H1 (cell line): ENCODE data around the gene ATXN7.

Experiments used
- CHD2 ChIP-seq: IDR thresholded peaks from 2 replicates; pipeline ENCODE4 v1.6.1; 2012; ENCODE audit warnings: low read length, improper control_type of control experiment
- MAFK ChIP-seq: IDR thresholded peaks from 2 replicates; pipeline ENCODE4 v1.6.1; 2012; ENCODE audit warnings: low read depth, mild to moderate bottlenecking, improper control_type of control experiment, low read length
- SP1 ChIP-seq: IDR thresholded peaks from 2 replicates; pipeline ENCODE4 v1.6.1; 2011; ENCODE audit warnings: low read depth, low read length
- SP2 ChIP-seq: IDR thresholded peaks from 2 replicates; pipeline ENCODE4 v1.6.1; 2012; ENCODE audit warnings: mild to moderate bottlenecking, low read length, inconsistent platforms
- TCF12 ChIP-seq: IDR thresholded peaks from 2 replicates; pipeline ENCODE4 v1.6.1; 2011; ENCODE audit warnings: low read depth, mild to moderate bottlenecking, low read length
- YY1 ChIP-seq: IDR thresholded peaks from 2 replicates; pipeline ENCODE4 v1.6.1; 2011; ENCODE audit warnings: low read depth, mild to moderate bottlenecking, low read length
- TF ChIP-seq, protein P1 (sequence below), 3 experiments: IDR thresholded peaks; 1 replicate in 2 of 3; 2 replicates in 1 of 3; pipeline versions ENCODE4 v1.5.1 to v1.6.1; 2011; ENCODE audit warnings: low read length in 3 of 3, mild to moderate bottlenecking in 3 of 3, inconsistent platforms in 2 of 3, low read depth in 1 of 3, moderate library complexity in 1 of 3; ENCODE audit not compliant: insufficient read depth in 1 of 3; ENCODE audit errors: control extremely low read depth in 1 of 3
- TF ChIP-seq, protein P2 (sequence below): IDR thresholded peaks from 2 replicates; pipeline ENCODE4 v1.6.1; 2011; ENCODE audit warnings: low read length, improper control_type of control experiment

DNA sequence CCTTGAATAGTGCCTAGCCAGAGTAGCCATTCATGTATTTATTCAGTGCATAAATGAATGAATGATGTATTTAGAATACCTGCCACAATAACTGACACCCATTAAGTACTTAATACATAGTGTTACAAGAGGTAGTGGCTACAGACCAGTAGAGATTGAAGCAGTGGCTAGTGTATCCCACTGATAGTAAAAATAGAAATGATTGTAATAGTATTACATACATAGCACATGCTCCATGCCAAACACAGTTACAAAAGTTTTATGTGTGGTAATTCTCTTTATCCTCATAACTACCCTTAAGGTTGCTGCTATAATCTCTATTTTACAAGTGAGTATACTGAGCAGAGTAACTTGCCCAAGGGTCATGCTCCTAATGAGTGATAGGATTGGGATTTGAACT, 78.9 kb downstream of the ATXN7 start:
- TF ChIP-seq, protein P1, sequence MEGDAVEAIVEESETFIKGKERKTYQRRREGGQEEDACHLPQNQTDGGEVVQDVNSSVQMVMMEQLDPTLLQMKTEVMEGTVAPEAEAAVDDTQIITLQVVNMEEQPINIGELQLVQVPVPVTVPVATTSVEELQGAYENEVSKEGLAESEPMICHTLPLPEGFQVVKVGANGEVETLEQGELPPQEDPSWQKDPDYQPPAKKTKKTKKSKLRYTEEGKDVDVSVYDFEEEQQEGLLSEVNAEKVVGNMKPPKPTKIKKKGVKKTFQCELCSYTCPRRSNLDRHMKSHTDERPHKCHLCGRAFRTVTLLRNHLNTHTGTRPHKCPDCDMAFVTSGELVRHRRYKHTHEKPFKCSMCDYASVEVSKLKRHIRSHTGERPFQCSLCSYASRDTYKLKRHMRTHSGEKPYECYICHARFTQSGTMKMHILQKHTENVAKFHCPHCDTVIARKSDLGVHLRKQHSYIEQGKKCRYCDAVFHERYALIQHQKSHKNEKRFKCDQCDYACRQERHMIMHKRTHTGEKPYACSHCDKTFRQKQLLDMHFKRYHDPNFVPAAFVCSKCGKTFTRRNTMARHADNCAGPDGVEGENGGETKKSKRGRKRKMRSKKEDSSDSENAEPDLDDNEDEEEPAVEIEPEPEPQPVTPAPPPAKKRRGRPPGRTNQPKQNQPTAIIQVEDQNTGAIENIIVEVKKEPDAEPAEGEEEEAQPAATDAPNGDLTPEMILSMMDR (IDR thresholded peaks at IDR 0.05; ENCODE audit: control extremely low read depth in 1 of 3, insufficient read depth in 1 of 3, low read depth in 1 of 3, low read length in 3 of 3) = no peak
- TF ChIP-seq, protein P2, sequence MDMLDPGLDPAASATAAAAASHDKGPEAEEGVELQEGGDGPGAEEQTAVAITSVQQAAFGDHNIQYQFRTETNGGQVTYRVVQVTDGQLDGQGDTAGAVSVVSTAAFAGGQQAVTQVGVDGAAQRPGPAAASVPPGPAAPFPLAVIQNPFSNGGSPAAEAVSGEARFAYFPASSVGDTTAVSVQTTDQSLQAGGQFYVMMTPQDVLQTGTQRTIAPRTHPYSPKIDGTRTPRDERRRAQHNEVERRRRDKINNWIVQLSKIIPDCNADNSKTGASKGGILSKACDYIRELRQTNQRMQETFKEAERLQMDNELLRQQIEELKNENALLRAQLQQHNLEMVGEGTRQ = no peak
- TF ChIP-seq CHD2 (no peak), TCF12 (no peak), SP1 (no peak), YY1 (no peak), SP2 (no peak), MAFK (no peak)
